Measurements from ENCODE around the gene STX18.

The STX18 gene

DNA sequence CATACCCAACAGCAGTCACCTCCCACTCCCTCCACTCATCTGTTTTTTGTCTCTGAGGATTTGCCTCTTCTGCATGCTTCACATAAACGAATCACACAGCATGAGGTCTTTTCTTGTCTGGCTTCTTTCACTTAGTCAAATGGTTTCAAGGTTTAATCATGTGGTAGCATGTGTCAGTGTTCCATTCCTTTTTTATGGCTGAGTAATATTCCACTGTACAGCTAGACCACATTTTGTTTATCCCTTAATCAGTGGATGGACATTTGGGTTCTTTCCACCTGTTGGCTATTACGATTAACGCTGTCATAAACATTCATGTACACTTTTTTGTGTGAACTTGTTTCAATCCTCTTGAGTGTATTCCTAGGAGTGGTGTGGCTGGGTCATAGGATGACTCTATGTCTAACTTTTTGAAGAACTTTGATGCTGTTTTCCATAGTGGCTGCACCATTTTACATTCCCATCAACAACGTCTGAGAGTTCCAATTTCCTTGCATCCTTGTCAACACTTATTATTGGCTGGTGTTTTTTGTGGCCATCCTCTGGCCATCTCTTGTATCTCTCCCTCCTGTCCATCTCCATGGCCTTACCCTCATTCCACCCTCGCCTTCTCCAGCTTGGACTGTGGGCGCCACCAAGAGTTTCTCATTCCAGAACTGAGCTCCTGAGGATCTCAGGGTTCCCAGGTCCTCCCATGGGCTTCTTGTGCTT lies 167.3 kb downstream of the STX18 start:
- no peak for DNase-seq

All from stimulated activated CD4-positive, alpha-beta T cell treated with anti-CD3 and anti-CD28 coated beads, Interleukin-4, amount 100 ng/mL, for 24 hours (primary cell).